Caki2 (cell line): ENCODE data around the gene TECPR1. TPM values are rescaled to one million over a fixed set of nuclear protein-coding genes. Genes with fewer than 3 reads are reported as not detected.

ENCODE experiments used
- DNase-seq: peaks from one replicate; pipeline ENCODE4 v3.0.0-alpha.2; 2015; ENCODE audit warnings: low read depth
- in situ Hi-C: cut with HindIII; loops from 2 replicates; pipeline ENCODE4 v1.10.0; 2016; ENCODE audit warnings: low sequenced_read_pairs, low pct_unique_long_range_greater_than_20kb, mixed read lengths
- total RNA-seq: library from RNA; depleted of rRNA; stranded (reverse); fragments of >200 nt; shearing (Covaris generic); gene quantifications from 2 replicates; pipeline ENCODE4 v1.2.3, GENCODE V29; 2014; ENCODE audit warnings: low replicate concordance

Gene TECPR1
- total RNA-seq, 1 experiment from 2014 or later = 7.7 TPM

DNA sequence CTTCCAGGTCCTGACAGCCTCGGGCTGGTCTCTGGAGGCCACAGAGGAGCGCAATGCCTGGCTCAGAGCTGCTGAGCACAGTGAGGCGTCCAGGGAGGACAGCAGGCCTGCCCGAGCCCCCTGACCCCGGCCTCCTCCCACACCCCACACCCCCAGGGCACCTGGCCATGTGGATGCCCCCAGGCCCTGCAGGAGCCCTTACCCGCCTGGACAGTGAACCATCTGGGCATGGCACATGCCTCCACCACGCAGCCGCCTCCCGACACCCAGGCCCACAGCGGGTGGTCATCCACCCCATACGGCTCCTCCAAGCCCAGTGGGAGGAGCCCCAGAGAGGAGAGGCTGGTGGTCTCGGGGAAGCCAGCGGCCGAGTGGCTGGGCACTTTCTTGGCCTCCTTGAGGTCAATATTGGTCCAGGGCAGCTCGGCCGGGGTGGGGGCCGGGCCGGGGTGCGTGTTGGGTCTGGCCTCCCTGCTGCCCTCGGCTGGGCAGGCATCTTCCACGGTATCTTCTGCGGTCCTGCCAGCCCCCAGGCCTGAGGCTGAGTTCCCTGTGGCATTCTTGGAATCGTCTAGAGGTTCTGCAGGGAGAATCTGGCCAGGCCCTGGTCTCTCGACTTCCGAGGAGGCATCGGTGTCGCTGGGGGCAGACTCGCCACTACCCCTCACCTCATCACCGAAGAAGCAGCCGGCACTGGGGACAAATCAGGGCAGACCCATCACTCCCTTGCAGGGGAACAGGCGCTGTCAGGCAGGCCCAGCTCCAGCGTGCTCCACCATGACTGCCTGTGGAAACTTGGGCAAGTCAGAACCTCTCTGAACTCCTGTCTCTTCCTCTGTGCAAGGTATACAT is 18.6 kb downstream of the TECPR1 start:
- DNase-seq = no peak
- in situ Hi-C loops = no loop called here

- in situ Hi-C loops = no loop called here
- DNase-seq = no peak
These were observed 19.2 kb downstream of the TECPR1 start for GRCh38 chr7:98232799-98233198.

- in situ Hi-C loops = no loop called here
These were observed 19.8 kb downstream of the TECPR1 start for GRCh38 chr7:98232263-98232585.

GRCh38 chr7:98231493-98232262 is 20.4 kb downstream of the TECPR1 start:
- in situ Hi-C loops = no loop called here
- DNase-seq = no peak

More at GRCh38 chr7:98232263-98232585, 19.8 kb downstream of the TECPR1 start:
- DNase-seq = no peak

GRCh38 chr7:98230746-98231471 is 21.1 kb downstream of the TECPR1 start:
- DNase-seq = no peak
- in situ Hi-C loops = no loop called here

GRCh38 chr7:98229991-98230745 is 21.9 kb downstream of the TECPR1 start:
- in situ Hi-C loops = no loop called here
- DNase-seq = no peak

- DNase-seq = no peak
These were observed 22.6 kb downstream of the TECPR1 start for GRCh38 chr7:98229441-98229840.

DNA sequence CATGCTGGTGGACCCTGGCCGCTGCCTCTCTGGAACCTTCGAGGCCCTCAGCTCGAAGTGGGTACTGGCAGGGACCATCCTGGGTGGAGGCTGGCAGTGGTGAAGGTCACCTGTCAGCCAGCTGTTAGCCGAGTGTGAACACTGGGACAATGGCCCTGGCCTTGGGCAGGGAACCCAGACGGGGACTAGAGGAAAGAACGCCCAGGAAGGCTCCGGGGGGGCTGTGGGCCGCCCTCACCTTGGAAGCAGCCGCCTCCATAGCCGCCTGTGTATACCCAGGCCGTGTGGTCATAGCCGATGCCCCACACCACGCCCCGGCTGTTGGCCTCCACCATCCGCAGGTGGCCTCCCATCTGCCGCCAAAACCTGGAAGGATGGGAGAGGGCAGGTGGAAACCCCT is 23.2 kb downstream of the TECPR1 start:
- in situ Hi-C loops = no loop called here
- no peak for DNase-seq

More at GRCh38 chr7:98229441-98229840, 22.6 kb downstream of the TECPR1 start:
- in situ Hi-C loops = no loop called here

DNA sequence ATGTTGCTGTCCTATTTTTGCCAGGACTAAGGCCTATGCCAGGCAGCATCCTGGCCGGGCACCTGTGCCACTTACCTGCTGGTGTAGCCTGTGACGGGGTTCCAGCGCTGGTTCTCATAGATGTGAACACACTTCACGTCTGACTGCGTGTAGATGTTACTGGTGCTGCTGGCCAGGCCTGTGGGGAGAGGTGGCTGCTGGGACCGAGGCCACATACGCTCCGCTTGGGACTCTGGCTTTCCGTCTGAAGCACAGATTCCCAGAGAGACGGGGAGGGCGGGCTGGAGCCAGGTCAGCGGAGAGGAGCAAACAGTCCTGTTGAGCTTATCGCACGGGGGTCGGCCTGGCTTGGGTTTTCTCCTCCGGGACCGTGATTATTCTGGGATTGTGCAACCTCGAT is 24.1 kb downstream of the TECPR1 start:
- DNase-seq = no peak
- in situ Hi-C loops = no loop called here

GRCh38 chr7:98225913-98226614 is 26.0 kb downstream of the TECPR1 start:
- no peak for DNase-seq
- in situ Hi-C loops = no loop called here

DNA sequence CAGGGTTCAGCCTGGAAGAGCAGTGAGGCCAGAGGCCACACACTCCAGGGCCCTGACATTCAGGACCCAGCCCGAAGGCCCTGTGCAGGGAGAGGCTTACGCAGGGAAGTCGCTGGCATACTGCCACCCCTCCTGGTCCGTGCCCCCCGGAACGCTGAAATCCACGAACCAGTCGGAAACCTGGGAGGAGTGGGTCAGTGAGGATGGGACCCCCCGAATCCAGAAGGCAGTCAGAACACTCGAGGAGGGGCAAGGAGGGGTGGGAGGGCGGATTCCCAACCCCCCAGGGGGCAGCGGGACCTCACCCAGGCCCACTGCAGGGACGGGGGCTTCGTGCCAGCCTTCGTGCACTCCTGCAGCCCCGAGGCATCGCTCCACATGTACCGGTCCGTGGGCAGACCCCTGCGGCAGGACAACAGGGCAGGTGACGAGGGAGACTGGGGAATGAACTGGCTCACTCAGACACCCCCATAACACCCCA is 27.3 kb downstream of the TECPR1 start:
- DNase-seq = no peak
- in situ Hi-C loops = no loop called here

- in situ Hi-C loops = no loop called here
- DNase-seq = no peak
These were observed 27.9 kb downstream of the TECPR1 start for GRCh38 chr7:98223898-98224700.

- no peak for DNase-seq
- in situ Hi-C loops = no loop called here
These were observed 28.6 kb downstream of the TECPR1 start for GRCh38 chr7:98223351-98223897.

DNA sequence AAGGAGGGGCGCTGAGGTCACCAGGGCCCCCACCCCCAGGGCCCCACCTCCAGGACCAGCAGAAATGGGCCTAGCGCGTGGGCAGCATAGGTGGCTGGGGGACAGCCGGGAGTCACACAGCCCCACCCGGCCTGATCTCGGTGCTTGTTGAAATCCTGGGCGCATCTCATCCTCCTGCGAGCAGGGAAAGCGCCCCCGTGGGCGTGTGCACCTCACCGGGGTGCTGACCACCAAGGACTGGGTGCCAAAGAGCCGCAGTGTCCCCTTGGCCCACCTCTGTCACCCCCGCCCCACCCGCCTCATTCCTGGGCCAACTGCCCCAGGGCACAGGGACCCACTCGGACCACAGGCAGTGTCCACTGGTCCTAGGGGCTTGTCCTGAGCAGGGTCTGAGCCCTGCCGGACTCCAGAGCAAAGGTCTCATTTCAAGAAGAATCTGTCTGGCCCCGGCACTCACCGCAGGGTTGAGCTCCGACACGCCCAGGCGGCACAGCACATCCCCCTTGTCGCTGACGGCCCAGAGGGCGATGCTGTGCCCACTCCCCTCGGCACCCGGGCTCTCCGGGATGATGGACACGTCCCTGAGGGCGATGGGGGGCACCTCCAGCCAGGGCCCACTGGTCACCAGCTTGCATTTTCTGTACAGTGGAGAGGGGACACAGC is 29.4 kb downstream of the TECPR1 start:
- no peak for DNase-seq
- in situ Hi-C loops = no loop called here

GRCh38 chr7:98221611-98222532 is 30.2 kb downstream of the TECPR1 start:
- DNase-seq = no peak
- in situ Hi-C loops = no loop called here
